HepG2 (cell line): ENCODE measurements around the gene TIFAB. TPM values are rescaled to one million over a fixed set of nuclear protein-coding genes. Genes with fewer than 3 reads are reported as not detected.

Source experiments
- ASH2L ChIP-seq: fragments of 300-600, 200-600 bp; sonication (generic); IDR thresholded peaks from 2 replicates; pipeline ENCODE4 v1.7.0; 2017; ENCODE audit warnings: low read depth, mild to moderate bottlenecking, moderate library complexity, mixed read lengths, low read length; ENCODE audit not compliant: insufficient read length
- BHLHE40 ChIP-seq: IDR thresholded peaks from 2 replicates; pipeline ENCODE4 v1.6.1; 2011; ENCODE audit warnings: low read length, improper control_type of control experiment
- FOXJ3 ChIP-seq: sonication (generic); formaldehyde crosslinking; IDR thresholded peaks from 2 replicates; pipeline ENCODE4 v1.4.0; 2020; ENCODE audit warnings: missing genetic modification reagents, mild to moderate bottlenecking, borderline replicate concordance
- FOXP4 ChIP-seq: sonication (generic); formaldehyde crosslinking; IDR thresholded peaks from 2 replicates; pipeline ENCODE4 v1.4.0; 2020; ENCODE audit warnings: missing genetic modification reagents
- GATA4 ChIP-seq: sonication (generic); IDR thresholded peaks from 2 replicates; pipeline ENCODE4 v1.6.1; 2016; ENCODE audit warnings: antibody characterized with exemption, low read depth, borderline replicate concordance
- GATAD1 ChIP-seq: IDR thresholded peaks from 2 replicates; pipeline ENCODE4 v1.6.1; 2016; ENCODE audit warnings: missing genetic modification reagents, missing compliant biosample characterization
- MXD3 ChIP-seq: IDR thresholded peaks from 2 replicates; pipeline ENCODE4 v1.6.1; 2016; ENCODE audit warnings: mild to moderate bottlenecking, missing biosample characterization, missing genetic modification reagents
- NCOA1 ChIP-seq: sonication (generic); formaldehyde crosslinking; IDR thresholded peaks from 2 replicates; pipeline ENCODE4 v1.9.0; 2021; ENCODE audit warnings: missing genetic modification reagents
- NFYB ChIP-seq: sonication (generic); formaldehyde crosslinking; IDR thresholded peaks from 2 replicates; pipeline ENCODE4 v1.4.0; 2020; ENCODE audit warnings: missing genetic modification reagents
- POLR2A ChIP-seq, 2 experiments: IDR thresholded peaks; 2 replicates each; pipeline ENCODE4 v1.6.1; 2011; ENCODE audit warnings: low read depth in 2 of 2, low read length in 2 of 2, mild to moderate bottlenecking in 1 of 2, moderate library complexity in 1 of 2; ENCODE audit not compliant: insufficient read depth in 1 of 2
- ZFP82 ChIP-seq: sonication (generic); formaldehyde crosslinking; IDR thresholded peaks from 2 replicates; pipeline ENCODE4 v1.5.1; 2020; ENCODE audit warnings: mild to moderate bottlenecking, missing genetic modification reagents, borderline replicate concordance
- ZMAT3 ChIP-seq: sonication (generic); formaldehyde crosslinking; conservative IDR thresholded peaks from 2 replicates; pipeline ENCODE4 v1.7.0; 2021; ENCODE audit warnings: missing genetic modification reagents
- ZNF12 ChIP-seq: sonication (generic); formaldehyde crosslinking; IDR thresholded peaks from 2 replicates; pipeline ENCODE4 v1.5.0; 2020; ENCODE audit warnings: missing genetic modification reagents
- ZNF138 ChIP-seq: sonication (generic); formaldehyde crosslinking; IDR thresholded peaks from 2 replicates; pipeline ENCODE4 v1.5.0; 2020; ENCODE audit warnings: mild to moderate bottlenecking, low read depth, missing genetic modification reagents
- ZNF513 ChIP-seq: sonication (generic); formaldehyde crosslinking; conservative IDR thresholded peaks from 2 replicates; pipeline ENCODE4 v1.5.0; 2020; ENCODE audit warnings: missing genetic modification reagents
- ZNF562 ChIP-seq: sonication (generic); formaldehyde crosslinking; IDR thresholded peaks from 2 replicates; pipeline ENCODE4 v1.8.0; 2022; ENCODE audit warnings: missing genetic modification reagents, borderline replicate concordance
- ZNF703 ChIP-seq: sonication (generic); formaldehyde crosslinking; IDR thresholded peaks from 2 replicates; pipeline ENCODE4 v1.5.1; 2020; ENCODE audit warnings: missing genetic modification reagents, mild to moderate bottlenecking, moderate library complexity, borderline replicate concordance
- polyA plus RNA-seq, 8 experiments: library from polyadenylated mRNA; depleted of rRNA in 3 of 8; stranded (reverse) in 7 of 8; unstranded in 1 of 8; fragments of >200 nt; fragmentation: Illumina TruSeq in 4 of 8; extraction: Trizol in 4 of 8; gene quantifications; 2 replicates each; pipeline versions ENCODE4 v1.2.1 to v1.2.3, GENCODE V29; 2011 to 2016; ENCODE audit warnings: low read depth in 4 of 8, missing spikeins in 1 of 8, mixed read lengths in 1 of 8; ENCODE audit not compliant: insufficient read depth in 1 of 8
- total RNA-seq, 5 experiments: library from RNA; depleted of rRNA; stranded (reverse); fragments of >200 nt; fragmentation: Illumina TruSeq; extraction: Trizol; gene quantifications; 2 replicates each; pipeline ENCODE4 v1.2.3, GENCODE V29; 2016; ENCODE audit warnings: low read depth in 1 of 5
- TF ChIP-seq, protein P1 (sequence below): sonication (generic); formaldehyde crosslinking; conservative IDR thresholded peaks from 2 replicates; pipeline ENCODE4 v1.8.1; 2023; ENCODE audit warnings: missing genetic modification reagents
- TF ChIP-seq, protein P2 (sequence below): sonication (generic); formaldehyde crosslinking; IDR thresholded peaks from 2 replicates; pipeline ENCODE4 v1.4.0; 2020; ENCODE audit warnings: mild to moderate bottlenecking, missing genetic modification reagents, borderline replicate concordance

TIFAB gene
- total and polyA plus RNA-seq, 2 of the 13 experiments (the other 11 are each of a cell fraction or from before 2014, with no cell fraction given), result not detected

DNA sequence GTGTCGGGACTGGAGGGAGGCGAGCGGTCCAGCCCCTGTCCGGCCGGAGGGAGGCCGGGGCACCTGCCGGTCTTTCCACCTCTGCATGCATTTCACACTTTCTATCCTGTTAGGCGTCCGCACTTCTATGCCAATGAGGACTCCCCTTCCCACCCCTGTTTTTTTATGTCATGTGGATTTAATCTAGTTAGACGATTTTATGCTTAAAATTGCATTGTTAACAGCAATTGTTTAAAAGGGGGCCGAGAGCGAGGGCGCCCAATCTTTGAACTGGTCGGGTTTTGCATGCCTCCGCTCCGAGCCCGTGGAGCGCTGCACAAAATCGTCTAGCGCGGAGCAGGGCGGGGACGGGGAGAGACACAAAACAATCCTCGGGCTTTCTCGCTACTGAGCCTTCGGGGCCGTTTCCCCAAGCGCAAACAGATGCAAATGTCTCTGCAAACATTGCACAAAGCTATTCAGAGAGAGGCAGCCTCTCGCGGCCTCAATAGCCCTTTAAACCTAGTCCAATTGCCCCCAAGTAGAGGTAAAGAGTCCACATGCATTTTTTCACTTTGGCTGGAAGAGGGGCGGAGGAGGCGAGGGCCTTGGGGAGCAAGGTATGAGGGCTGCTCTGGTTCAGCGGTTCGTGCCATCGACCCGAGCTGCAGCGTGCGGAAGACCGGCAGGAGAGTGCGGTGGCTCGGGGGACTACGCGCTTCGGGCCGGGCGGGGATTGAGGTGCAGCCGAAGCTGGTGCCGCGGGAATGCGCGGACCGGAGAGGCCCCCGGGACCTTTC lies 37.5 kb upstream of the TIFAB start (continued):
- TF ChIP-seq MXD3 (CRISPR knock-in tag), result no peak
- TF ChIP-seq ZNF12 (CRISPR knock-in tag), result no peak
- TF ChIP-seq GATAD1 (CRISPR knock-in tag), result no peak
- TF ChIP-seq, protein P1, sequence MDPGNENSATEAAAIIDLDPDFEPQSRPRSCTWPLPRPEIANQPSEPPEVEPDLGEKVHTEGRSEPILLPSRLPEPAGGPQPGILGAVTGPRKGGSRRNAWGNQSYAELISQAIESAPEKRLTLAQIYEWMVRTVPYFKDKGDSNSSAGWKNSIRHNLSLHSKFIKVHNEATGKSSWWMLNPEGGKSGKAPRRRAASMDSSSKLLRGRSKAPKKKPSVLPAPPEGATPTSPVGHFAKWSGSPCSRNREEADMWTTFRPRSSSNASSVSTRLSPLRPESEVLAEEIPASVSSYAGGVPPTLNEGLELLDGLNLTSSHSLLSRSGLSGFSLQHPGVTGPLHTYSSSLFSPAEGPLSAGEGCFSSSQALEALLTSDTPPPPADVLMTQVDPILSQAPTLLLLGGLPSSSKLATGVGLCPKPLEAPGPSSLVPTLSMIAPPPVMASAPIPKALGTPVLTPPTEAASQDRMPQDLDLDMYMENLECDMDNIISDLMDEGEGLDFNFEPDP (CRISPR knock-in tag), result no peak
- no peak for TF ChIP-seq ZNF513
- no peak for TF ChIP-seq ZFP82 (CRISPR knock-in tag)
- TF ChIP-seq FOXP4 (CRISPR knock-in tag), result peak; percentile 80
- TF ChIP-seq ZNF703, result 0 out of 2 replicates have a peak, but pooled peaks have one; percentile 58
- no peak for TF ChIP-seq ZMAT3 (CRISPR knock-in tag)
- peak in 1 of 2 experiments; percentile 36; a peak in 1 of 4 replicates for TF ChIP-seq POLR2A (IDR thresholded peaks at IDR 0.05; ENCODE audit: insufficient read depth in 1 of 2, low read depth in 2 of 2, low read length in 2 of 2)
- TF ChIP-seq FOXJ3 (CRISPR knock-in tag), result peak; percentile 67
- peak; percentile 14 for TF ChIP-seq ASH2L
- TF ChIP-seq BHLHE40, result no peak
- TF ChIP-seq, protein P2, sequence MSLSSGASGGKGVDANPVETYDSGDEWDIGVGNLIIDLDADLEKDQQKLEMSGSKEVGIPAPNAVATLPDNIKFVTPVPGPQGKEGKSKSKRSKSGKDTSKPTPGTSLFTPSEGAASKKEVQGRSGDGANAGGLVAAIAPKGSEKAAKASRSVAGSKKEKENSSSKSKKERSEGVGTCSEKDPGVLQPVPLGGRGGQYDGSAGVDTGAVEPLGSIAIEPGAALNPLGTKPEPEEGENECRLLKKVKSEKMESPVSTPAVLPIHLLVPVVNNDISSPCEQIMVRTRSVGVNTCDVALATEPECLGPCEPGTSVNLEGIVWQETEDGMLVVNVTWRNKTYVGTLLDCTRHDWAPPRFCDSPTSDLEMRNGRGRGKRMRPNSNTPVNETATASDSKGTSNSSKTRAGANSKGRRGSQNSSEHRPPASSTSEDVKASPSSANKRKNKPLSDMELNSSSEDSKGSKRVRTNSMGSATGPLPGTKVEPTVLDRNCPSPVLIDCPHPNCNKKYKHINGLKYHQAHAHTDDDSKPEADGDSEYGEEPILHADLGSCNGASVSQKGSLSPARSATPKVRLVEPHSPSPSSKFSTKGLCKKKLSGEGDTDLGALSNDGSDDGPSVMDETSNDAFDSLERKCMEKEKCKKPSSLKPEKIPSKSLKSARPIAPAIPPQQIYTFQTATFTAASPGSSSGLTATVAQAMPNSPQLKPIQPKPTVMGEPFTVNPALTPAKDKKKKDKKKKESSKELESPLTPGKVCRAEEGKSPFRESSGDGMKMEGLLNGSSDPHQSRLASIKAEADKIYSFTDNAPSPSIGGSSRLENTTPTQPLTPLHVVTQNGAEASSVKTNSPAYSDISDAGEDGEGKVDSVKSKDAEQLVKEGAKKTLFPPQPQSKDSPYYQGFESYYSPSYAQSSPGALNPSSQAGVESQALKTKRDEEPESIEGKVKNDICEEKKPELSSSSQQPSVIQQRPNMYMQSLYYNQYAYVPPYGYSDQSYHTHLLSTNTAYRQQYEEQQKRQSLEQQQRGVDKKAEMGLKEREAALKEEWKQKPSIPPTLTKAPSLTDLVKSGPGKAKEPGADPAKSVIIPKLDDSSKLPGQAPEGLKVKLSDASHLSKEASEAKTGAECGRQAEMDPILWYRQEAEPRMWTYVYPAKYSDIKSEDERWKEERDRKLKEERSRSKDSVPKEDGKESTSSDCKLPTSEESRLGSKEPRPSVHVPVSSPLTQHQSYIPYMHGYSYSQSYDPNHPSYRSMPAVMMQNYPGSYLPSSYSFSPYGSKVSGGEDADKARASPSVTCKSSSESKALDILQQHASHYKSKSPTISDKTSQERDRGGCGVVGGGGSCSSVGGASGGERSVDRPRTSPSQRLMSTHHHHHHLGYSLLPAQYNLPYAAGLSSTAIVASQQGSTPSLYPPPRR (CRISPR knock-in tag), result peak; percentile 89
- no peak for TF ChIP-seq ZNF562 (CRISPR knock-in tag)
- no peak for TF ChIP-seq NFYB
- TF ChIP-seq ZNF138 (CRISPR knock-in tag), result no peak
- no peak for TF ChIP-seq GATA4
- no peak for TF ChIP-seq NCOA1 (CRISPR knock-in tag)
